ENCODE results near the gene NAV2. TPM values are rescaled to one million over a fixed set of nuclear protein-coding genes. Genes with fewer than 3 reads are reported as not detected.

NAV2 gene
- total and polyA plus RNA-seq, 2 donors (not counting 1 experiment from before 2014, with no cell fraction given): 8.1 to 14.0 TPM

DNA sequence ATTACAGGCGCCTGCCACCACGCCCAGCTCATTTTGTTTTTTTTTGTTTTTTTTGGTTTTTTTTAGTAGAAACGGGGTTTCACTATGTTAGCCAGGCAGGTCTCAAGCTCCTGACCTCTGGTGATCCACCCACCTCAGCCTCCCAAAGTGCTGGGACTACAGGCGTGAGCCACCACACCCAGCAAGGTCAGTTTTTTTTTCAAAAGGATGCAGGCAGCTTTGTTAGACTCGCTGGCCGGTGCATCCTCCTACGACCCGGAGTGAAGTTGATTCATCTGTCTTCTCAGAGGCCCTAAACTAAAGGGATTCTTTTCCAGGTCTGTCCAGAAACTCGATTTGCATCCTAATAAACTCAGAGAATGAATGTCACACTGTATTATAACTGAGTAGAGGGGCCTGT is 265.3 kb downstream of the NAV2 start:
- H3K9me3 ChIP-seq (ENCODE audit: control insufficient read depth, insufficient read depth, low read depth, low read length): no peaks in the 10 kb centered on the region
- H3K4me2 ChIP-seq (ENCODE audit: extremely low read depth, insufficient read depth, low read length): no peak overlapping the region
- peaks cover 7% of the 10 kb centered on the region for H3K79me2 ChIP-seq (ENCODE audit: control insufficient read depth, insufficient read depth, low read length)
- no peaks in the 10 kb centered on the region for H3K27me3 ChIP-seq (ENCODE audit: control insufficient read depth, insufficient read depth, low read length)
- no peak overlapping the region for H3K4me3 ChIP-seq (replicated peaks in 1 of 4; ENCODE audit: control extremely low read depth in 1 of 4, insufficient read depth in 1 of 4, low read depth in 3 of 4, low read length in 4 of 4)
- no peak overlapping the region for H2AFZ ChIP-seq (ENCODE audit: low read length)
- H3K36me3 ChIP-seq (ENCODE audit: control insufficient read depth, insufficient read depth, low read length): no peaks in the 10 kb centered on the region
- no peak overlapping the region for H3K9ac ChIP-seq (ENCODE audit: insufficient read depth, low read length)
- H4K20me1 ChIP-seq (ENCODE audit: control insufficient read depth, extremely low read depth, insufficient read depth, low read length): no peaks in the 10 kb centered on the region
- DNase-seq (ENCODE audit: low read depth in 2 of 2): no peak
- H3K27ac ChIP-seq (ENCODE audit: insufficient read depth, low read length): no peak overlapping the region
- peaks cover 10% of the 10 kb centered on the region for H3K4me1 ChIP-seq (ENCODE audit: control insufficient read depth, extremely low read depth, insufficient read depth, low read length)
- no peak for TF ChIP-seq EZH2 (IDR thresholded peaks at IDR 0.05; ENCODE audit: low read length, missing control alignments)
- TF ChIP-seq, protein P1, sequence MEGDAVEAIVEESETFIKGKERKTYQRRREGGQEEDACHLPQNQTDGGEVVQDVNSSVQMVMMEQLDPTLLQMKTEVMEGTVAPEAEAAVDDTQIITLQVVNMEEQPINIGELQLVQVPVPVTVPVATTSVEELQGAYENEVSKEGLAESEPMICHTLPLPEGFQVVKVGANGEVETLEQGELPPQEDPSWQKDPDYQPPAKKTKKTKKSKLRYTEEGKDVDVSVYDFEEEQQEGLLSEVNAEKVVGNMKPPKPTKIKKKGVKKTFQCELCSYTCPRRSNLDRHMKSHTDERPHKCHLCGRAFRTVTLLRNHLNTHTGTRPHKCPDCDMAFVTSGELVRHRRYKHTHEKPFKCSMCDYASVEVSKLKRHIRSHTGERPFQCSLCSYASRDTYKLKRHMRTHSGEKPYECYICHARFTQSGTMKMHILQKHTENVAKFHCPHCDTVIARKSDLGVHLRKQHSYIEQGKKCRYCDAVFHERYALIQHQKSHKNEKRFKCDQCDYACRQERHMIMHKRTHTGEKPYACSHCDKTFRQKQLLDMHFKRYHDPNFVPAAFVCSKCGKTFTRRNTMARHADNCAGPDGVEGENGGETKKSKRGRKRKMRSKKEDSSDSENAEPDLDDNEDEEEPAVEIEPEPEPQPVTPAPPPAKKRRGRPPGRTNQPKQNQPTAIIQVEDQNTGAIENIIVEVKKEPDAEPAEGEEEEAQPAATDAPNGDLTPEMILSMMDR (conservative IDR thresholded peaks at IDR 0.05 in 1 of 2, IDR thresholded peaks at IDR 0.05 in 1 of 2; ENCODE audit: low read depth in 1 of 2, low read length in 2 of 2): no peak

DNA sequence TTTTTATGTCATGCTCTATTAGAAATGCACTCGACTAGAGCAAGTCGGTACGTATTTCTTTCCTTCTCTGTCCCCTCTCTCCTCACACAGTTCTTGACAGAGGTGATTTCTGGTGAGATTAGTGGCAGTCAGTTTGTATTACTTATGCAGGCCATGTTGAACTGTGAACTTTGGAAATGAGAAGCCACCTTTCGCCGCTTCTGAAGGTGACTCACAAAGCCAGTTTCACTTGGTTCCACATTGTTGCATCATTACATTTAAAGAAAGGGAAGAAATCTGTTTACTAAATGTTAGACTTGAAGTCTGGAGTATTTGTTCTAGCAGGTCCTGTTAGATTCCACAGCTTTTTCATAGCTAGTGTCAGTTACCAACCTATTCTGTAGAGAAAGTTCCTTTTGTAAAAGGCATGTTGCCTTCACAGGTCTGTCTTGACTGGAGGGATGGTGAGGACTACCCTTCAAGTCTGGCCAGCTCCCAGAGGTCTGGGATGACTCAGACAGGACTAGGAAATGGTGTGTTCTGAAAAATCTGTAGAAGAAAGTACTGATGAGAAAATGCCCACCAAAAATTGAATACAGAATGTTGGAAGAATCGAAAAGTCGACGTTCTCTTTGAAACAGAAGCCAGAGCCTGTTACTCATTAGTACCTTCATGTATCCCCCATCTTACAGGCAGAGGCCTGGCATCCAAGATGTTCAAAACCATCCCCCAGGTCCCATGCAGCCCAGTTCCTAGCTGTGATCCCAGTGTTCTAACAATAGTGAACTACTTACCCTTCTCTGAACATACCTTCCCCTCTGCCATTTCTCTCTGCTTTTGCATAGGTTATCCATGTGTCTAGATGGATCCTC is 266.3 kb downstream of the NAV2 start:
- no peak overlapping the region for H3K4me3 ChIP-seq (replicated peaks in 1 of 4; ENCODE audit: control extremely low read depth in 1 of 4, insufficient read depth in 1 of 4, low read depth in 3 of 4, low read length in 4 of 4)
- peaks cover 7% of the 10 kb centered on the region for H3K79me2 ChIP-seq (ENCODE audit: control insufficient read depth, insufficient read depth, low read length)
- no peaks in the 10 kb centered on the region for H4K20me1 ChIP-seq (ENCODE audit: control insufficient read depth, extremely low read depth, insufficient read depth, low read length)

DNA sequence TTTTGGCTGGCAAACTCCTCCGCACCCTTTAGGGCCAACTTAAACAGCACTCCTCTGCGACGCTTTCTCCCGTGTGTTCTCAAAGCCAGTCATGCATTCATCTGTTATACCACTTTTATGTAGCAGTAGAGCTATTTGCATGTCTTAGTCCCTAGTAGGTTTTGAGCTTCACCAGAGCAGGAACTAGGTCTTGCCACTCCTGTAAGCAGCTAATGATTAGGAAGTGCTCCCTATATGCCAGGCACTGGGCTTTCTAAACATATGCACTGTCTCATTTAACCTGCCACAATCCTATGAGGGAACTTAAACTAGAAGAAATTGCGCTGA is 266.8 kb downstream of the NAV2 start:
- no peaks in the 10 kb centered on the region for H4K20me1 ChIP-seq (ENCODE audit: control insufficient read depth, extremely low read depth, insufficient read depth, low read length)
- H3K4me2 ChIP-seq (ENCODE audit: extremely low read depth, insufficient read depth, low read length): no peak overlapping the region
- H3K4me3 ChIP-seq (replicated peaks in 1 of 4; ENCODE audit: control extremely low read depth in 1 of 4, insufficient read depth in 1 of 4, low read depth in 3 of 4, low read length in 4 of 4): no peak overlapping the region
- peaks cover 7% of the 10 kb centered on the region for H3K79me2 ChIP-seq (ENCODE audit: control insufficient read depth, insufficient read depth, low read length)
- DNase-seq (ENCODE audit: low read depth in 2 of 2): no peak
- H3K27me3 ChIP-seq (ENCODE audit: control insufficient read depth, insufficient read depth, low read length): no peaks in the 10 kb centered on the region
- no peak overlapping the region for H2AFZ ChIP-seq (ENCODE audit: low read length)
- H3K9me3 ChIP-seq (ENCODE audit: control insufficient read depth, insufficient read depth, low read depth, low read length): no peaks in the 10 kb centered on the region
- H3K36me3 ChIP-seq (ENCODE audit: control insufficient read depth, insufficient read depth, low read length): peaks cover 3% of the 10 kb centered on the region
- TF ChIP-seq, protein P1 (conservative IDR thresholded peaks at IDR 0.05 in 1 of 2, IDR thresholded peaks at IDR 0.05 in 1 of 2; ENCODE audit: low read depth in 1 of 2, low read length in 2 of 2): no peak
- TF ChIP-seq EZH2 (IDR thresholded peaks at IDR 0.05; ENCODE audit: low read length, missing control alignments): no peak
- peaks cover 10% of the 10 kb centered on the region for H3K4me1 ChIP-seq (ENCODE audit: control insufficient read depth, extremely low read depth, insufficient read depth, low read length)
- H3K9ac ChIP-seq (ENCODE audit: insufficient read depth, low read length): no peak overlapping the region
- no peak overlapping the region for H3K27ac ChIP-seq (ENCODE audit: insufficient read depth, low read length)

More for the DNA sequence above, 266.3 kb downstream of the NAV2 start:
- Histone ChIP-seq H3K9ac (ENCODE audit: insufficient read depth, low read length) (no peak overlapping the region), H2AFZ (ENCODE audit: low read length) (no peak overlapping the region), H3K4me2 (ENCODE audit: extremely low read depth, insufficient read depth, low read length) (no peak overlapping the region), H3K9me3 (ENCODE audit: control insufficient read depth, insufficient read depth, low read depth, low read length) (no peaks in the 10 kb centered on the region), H3K4me1 (ENCODE audit: control insufficient read depth, extremely low read depth, insufficient read depth, low read length) (peaks cover 10% of the 10 kb centered on the region), H3K27me3 (ENCODE audit: control insufficient read depth, insufficient read depth, low read length) (no peaks in the 10 kb centered on the region), H3K36me3 (ENCODE audit: control insufficient read depth, insufficient read depth, low read length) (peaks cover under 1% of the 10 kb centered on the region), H3K27ac (ENCODE audit: insufficient read depth, low read length) (peak overlapping the region; percentile 1)
- DNase-seq (ENCODE audit: low read depth in 2 of 2): peak; percentile 88 to 95
- no peak for TF ChIP-seq EZH2 (IDR thresholded peaks at IDR 0.05; ENCODE audit: low read length, missing control alignments)
- TF ChIP-seq, protein P1 (conservative IDR thresholded peaks at IDR 0.05 in 1 of 2, IDR thresholded peaks at IDR 0.05 in 1 of 2; ENCODE audit: low read depth in 1 of 2, low read length in 2 of 2): no peak
